Omental fat pad (tissue), 4 donors: Measurements from ENCODE around the gene TTN. TPM values are rescaled to one million over a fixed set of nuclear protein-coding genes. Genes with fewer than 3 reads are reported as not detected.

Experiments
- ATAC-seq: fragments of 150-250 bp; one replicate; pipeline ENCODE4 v1.9.1; 2016; ENCODE audit warnings: mild to moderate bottlenecking, moderate library complexity; ENCODE audit not compliant: low FRiP score
- DNase-seq: peaks from one replicate; pipeline ENCODE4 v3.0.0-alpha.2; 2019; ENCODE audit warnings: low spot score
- total RNA-seq, 4 donors: library from RNA; depleted of rRNA; stranded (reverse); fragments of >200 nt; gene quantifications; one replicate each; pipeline ENCODE4 v1.1.0, GENCODE V29; 2016
- TF ChIP-seq, protein P1 (sequence below), 3 donors: fragments of 450-650 bp; IDR thresholded peaks; one replicate each; pipeline ENCODE4 v1.5.1; 2016 to 2017; ENCODE audit warnings: antibody characterized with exemption in 3 of 3, mild to moderate bottlenecking in 3 of 3, moderate library complexity in 2 of 3

TTN gene
- total RNA-seq, 4 donors from 2014 or later = 13.2 to 37.7 (median 22.7) TPM

DNA sequence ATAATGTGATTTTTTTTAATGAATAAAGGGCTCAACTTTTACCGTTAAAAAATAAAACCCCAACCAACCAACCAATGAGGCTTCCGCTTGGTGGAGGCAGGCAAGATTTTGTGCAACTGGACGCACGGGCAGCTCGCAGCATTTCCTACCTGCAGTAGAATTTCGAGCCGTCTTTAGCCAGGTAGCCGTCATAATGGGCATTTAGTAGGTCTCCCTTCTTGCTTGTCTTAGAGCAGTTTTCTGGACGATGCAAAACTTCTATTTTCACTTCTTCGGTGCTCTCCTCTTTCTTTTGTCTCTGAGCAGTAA lies 329.1 kb downstream of the TTN start:
- TF ChIP-seq, protein P1, sequence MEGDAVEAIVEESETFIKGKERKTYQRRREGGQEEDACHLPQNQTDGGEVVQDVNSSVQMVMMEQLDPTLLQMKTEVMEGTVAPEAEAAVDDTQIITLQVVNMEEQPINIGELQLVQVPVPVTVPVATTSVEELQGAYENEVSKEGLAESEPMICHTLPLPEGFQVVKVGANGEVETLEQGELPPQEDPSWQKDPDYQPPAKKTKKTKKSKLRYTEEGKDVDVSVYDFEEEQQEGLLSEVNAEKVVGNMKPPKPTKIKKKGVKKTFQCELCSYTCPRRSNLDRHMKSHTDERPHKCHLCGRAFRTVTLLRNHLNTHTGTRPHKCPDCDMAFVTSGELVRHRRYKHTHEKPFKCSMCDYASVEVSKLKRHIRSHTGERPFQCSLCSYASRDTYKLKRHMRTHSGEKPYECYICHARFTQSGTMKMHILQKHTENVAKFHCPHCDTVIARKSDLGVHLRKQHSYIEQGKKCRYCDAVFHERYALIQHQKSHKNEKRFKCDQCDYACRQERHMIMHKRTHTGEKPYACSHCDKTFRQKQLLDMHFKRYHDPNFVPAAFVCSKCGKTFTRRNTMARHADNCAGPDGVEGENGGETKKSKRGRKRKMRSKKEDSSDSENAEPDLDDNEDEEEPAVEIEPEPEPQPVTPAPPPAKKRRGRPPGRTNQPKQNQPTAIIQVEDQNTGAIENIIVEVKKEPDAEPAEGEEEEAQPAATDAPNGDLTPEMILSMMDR (IDR thresholded peaks at IDR 0.05) = no peak
- DNase-seq (no peak), ATAC-seq (no peak)

DNA sequence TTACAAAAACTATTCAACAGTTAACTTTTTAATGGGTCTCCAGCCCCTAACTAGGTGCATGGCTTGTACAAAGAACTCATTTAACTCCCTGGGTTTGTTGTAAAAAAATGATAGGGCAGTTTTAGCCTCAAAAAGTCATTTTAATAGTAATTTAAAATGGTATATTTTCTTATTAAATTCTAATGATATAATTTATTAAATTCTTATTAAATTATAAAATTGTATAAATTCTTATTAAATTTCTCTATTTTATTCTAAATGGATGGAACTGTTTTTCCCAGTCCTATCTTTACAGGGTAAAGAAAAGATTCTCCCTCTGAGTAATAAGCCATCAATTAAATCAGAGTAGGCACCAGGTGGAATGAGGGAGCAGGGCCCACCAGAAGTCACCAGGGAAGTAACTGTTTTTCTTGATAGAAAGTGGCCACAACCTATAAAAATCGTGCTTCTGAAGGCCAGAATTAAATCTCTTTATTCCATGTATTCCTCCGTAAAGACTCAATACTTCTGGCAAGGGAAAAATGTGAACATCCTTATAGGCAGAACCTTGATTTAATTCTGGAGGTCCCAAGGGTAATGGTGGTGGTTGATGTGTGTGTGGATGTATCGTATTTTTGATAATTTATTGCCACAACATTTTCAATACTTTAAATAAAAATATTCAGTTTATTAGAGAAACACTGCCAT lies 329.6 kb downstream of the TTN start:
- TF ChIP-seq, protein P1 (IDR thresholded peaks at IDR 0.05) = no peak
- ATAC-seq (no peak), DNase-seq (no peak)

DNA sequence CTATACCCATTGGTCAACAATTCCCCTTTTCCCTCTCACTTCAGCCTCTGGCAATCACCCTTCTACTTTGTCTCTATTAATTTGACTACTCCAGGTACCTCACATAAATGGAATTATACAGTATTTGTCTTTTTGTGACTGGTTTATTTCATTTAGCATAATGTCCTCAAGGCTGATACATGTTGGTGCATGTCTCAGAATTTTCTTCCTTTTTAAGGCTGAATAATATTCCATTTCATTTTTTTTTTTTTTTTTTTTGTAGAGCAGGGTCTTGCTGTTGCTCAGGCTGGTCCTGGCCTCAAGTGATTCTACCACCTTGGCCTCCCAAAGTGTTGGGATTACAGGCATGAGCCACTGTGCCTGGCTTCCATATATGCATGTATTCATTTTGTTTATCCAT lies 330.7 kb downstream of the TTN start:
- no peak for DNase-seq
- no peak for ATAC-seq
- TF ChIP-seq, protein P1 (IDR thresholded peaks at IDR 0.05) = no peak

Other genes with a start within 250 kb of the TTN start
- gene CCDC141, start 242.7 kb upstream of the TTN start, total RNA-seq = 10 to 100 TPM in 3 of 4 donors, 1 to 10 TPM in 1; 5.5 to 18.9 (median 12.5) TPM